ENCODE data around the gene FAT1.

DNA sequence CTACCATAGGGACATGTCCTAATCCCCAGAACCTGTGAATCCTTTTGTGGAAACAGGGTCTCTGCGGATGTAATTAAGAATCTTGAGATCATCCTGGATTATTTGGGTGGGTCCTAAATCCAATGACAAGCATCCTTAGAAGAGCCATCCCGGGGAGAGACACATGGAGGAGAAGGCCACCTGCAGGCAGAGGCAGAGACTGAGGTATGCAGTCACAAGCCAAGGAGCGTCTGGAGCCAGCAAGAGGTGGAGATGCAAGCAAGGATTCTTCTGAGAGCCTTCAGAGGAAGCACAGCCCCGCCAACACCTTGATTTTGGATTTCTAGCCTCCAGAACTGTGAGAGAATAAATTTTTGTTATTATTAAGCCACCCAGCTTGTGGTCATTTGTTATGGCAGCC, 13.8 kb upstream of the FAT1 start:
- TF ChIP-seq CTCF (IDR thresholded peaks at IDR 0.05; ENCODE audit: low read depth, low read length, poor library complexity, severe bottlenecking) (no peak), EZH2phosphoT487 (IDR thresholded peaks at IDR 0.05; ENCODE audit: borderline replicate concordance, low read length) (no peak)

All from DOHH2 (cell line).